Measurements from ENCODE around the gene TSEN34. TPM values are rescaled to one million over a fixed set of nuclear protein-coding genes. Genes with fewer than 3 reads are reported as not detected.

TSEN34 gene
- total RNA-seq, 4 donors from 2014 or later, result 36.1 to 49.3 (median 40.3) TPM

DNA sequence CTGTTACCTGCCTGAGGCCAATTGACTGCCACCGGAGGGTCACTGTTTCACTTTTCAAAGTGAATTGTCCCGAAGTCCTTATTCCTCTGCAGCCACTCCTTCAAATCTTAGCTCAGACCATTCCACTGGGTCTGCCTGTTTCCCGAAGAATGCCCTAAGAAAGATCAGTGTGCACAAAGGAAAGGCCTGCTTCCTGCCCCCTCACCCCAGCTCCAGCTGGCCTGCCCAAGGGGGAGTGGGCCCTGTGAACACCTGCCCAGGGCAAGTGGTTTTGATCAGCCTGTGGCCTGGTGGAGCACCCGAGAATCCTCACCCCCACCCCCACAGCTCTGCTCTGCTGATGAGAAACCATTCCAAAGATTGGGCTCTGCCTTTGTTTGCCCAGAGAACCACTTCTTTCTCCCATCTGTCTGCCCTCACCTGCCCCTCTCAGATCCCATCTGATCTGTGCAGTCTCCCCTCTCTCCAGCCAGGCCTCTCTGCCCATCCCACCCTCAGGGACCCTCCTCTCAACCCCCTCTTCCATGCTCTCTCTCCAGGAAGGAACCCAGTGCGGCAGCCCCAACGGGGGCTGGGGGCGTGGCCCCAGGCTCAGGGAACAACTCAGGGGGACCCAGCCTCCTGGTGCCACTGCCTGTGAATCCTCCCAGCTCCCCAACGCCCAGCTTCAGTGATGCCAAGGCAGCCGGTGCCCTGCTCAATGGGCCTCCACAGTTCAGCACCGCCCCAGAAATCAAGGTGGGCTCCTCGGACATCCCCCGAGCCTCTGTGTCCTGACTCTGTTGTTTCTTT lies 41.9 kb upstream of the TSEN34 start:
- ATAC-seq (ENCODE audit: low FRiP score), result no peak
- TF ChIP-seq, protein P1, sequence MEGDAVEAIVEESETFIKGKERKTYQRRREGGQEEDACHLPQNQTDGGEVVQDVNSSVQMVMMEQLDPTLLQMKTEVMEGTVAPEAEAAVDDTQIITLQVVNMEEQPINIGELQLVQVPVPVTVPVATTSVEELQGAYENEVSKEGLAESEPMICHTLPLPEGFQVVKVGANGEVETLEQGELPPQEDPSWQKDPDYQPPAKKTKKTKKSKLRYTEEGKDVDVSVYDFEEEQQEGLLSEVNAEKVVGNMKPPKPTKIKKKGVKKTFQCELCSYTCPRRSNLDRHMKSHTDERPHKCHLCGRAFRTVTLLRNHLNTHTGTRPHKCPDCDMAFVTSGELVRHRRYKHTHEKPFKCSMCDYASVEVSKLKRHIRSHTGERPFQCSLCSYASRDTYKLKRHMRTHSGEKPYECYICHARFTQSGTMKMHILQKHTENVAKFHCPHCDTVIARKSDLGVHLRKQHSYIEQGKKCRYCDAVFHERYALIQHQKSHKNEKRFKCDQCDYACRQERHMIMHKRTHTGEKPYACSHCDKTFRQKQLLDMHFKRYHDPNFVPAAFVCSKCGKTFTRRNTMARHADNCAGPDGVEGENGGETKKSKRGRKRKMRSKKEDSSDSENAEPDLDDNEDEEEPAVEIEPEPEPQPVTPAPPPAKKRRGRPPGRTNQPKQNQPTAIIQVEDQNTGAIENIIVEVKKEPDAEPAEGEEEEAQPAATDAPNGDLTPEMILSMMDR (IDR thresholded peaks at IDR 0.05), result no peak
- DNase-seq (ENCODE audit: low spot score), result no peak

DNA sequence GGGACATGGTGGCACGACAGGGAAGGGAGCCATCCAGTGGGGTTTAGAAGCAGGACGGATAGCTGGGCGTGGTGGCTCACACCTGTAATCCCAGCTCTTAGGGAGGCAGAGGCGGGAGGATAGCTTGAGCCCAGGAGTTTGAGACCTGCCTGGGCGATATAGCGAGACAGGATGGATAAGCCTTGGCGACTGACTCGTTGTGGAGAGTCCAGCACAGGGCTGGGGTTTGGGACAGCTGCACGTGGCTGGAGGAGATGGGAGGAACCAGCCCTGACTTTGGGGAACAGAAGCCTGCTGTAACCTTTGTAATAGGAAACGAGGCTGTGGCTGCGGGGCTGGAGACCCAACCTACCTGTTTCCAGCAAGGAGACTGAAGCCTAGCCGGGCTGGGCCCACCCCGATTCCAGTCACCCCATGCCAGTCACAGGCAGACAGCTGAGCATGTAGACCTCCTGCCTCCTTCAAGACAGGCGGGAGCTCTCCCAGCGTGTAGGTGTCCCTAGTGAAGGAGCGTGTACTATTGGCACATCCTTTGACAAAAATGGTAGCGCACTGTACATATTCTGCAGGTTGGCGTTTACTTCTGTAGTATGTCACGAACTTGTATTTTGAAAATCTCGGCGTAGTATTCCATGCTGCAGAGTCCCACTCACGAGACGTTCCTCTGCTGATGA lies 39.6 kb upstream of the TSEN34 start:
- no peak for DNase-seq (ENCODE audit: low spot score)
- no peak for ATAC-seq (ENCODE audit: low FRiP score)
- TF ChIP-seq, protein P1 (IDR thresholded peaks at IDR 0.05), result no peak

DNA sequence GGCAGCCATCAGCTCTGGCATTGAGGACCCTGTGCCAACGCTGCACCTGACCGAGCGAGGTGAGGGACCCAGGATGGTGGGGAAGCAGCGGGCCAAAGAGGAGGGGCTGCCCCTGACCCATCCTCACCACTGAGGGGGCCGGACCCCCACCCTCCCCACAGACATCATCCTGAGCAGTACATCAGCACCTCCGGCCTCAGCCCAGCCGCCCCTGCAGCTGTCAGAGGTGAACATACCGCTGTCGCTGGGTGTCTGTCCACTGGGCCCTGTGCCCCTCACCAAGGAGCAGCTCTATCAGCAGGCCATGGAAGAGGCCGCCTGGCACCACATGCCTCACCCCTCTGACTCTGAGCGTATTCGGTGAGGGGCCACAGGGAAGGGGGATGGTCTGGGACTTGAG lies 38.8 kb upstream of the TSEN34 start:
- TF ChIP-seq, protein P1 (IDR thresholded peaks at IDR 0.05), result no peak
- DNase-seq (ENCODE audit: low spot score) (no peak), ATAC-seq (ENCODE audit: low FRiP score) (no peak)

DNA sequence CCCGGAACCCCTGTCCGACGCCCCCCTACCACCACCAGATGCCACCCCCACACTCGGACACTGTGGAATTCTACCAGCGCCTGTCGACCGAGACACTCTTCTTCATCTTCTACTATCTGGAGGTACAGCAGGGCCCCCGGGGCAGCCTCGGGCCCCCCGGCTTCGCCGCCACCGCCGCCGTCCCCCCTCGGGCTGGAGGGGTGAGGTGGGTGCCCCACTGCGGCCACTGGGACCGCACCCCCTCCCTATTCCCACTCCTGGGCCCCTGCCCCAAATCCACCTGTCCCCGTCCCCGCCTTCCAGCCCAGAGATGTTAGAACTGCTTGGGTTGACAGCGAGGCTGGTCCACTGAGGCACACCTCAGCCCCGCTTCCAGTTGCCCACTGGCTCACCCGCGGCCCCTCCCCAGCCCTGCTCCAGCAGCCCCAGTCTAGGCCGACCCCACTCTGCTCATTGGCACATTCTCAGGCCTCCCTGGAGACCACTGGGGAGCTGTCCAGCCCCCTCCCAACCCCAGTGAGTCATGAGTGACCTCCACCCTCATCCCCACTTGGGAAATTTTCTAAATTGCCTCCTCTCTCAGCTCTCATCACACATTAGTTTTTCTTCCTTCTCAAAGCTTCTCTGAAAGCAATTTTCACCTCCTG lies 38.1 kb upstream of the TSEN34 start:
- TF ChIP-seq, protein P1 (IDR thresholded peaks at IDR 0.05), result no peak
- ATAC-seq (ENCODE audit: low FRiP score) (peak; percentile 40), DNase-seq (ENCODE audit: low spot score) (no peak)

DNA sequence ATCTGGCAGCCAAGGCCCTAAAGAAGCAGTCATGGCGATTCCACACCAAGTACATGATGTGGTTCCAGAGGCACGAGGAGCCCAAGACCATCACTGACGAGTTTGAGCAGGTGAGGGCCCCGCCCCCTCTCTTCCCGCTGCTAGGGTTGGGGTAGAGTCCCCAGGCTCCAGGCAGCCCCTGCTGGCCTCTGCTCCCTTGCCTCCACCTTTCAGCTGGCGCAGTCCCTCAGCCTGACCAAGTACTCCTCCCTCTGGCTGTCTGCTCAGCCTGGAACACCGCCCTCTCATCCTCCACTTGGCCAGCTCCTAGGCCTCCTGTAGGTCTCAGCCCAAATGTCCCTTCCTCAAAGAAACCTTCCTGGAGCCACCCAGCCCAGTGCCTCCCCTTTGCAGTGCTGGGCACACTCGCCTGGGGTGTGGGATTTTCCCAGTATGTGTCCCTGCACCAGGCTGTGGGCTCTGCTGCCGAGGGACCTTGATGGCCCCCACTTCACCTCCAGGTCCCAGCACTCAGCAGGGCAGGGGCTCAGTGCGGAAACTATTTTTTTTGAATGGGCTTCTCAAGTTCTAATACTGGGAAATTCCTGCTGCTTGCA lies 37.3 kb upstream of the TSEN34 start:
- TF ChIP-seq, protein P1 (IDR thresholded peaks at IDR 0.05), result no peak
- DNase-seq (ENCODE audit: low spot score) (no peak), ATAC-seq (ENCODE audit: low FRiP score) (no peak)

DNA sequence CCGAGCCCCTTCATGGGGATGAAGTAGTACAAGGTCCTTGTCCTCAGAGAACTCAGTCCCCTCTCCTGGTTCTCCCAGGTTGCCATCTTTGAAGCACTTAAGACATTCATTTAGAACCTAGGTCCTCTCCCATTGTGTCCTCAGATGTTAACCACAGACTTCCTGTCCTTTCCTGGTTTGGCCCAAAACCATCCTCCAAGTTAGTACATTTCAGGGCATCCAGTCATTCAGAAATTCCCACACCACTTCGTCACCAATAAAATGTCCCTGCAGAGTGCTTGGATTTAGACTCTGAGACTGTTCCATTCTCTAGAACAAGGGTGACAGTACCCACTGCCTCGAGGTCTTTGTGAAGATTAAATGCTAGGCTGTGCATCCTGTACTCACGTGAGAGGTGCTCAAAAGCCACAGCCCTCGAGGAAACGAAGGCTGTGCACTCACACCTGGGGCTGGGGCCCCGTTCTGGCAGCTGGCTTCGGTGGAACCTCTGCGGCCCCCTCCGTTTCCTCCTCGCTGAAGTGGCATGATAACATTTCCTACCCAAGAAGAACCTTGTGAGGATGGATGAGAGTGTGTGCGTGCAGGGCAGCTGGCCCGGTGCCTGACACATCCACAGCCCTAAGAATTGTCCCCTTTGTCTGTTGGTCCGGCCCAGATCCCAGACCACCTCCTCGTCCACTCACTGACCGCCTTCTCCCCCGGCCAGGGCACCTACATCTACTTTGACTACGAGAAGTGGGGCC lies 36.3 kb upstream of the TSEN34 start:
- no peak for DNase-seq (ENCODE audit: low spot score)
- ATAC-seq (ENCODE audit: low FRiP score), result no peak
- TF ChIP-seq, protein P1 (IDR thresholded peaks at IDR 0.05), result no peak

Data from omental fat pad (tissue), 4 donors.